ENCODE data around the gene CYRIA. TPM values are rescaled to one million over a fixed set of nuclear protein-coding genes. Genes with fewer than 3 reads are reported as not detected.

CYRIA gene
- total RNA-seq = 1.0 and 1.8 TPM in 2 replicates

DNA sequence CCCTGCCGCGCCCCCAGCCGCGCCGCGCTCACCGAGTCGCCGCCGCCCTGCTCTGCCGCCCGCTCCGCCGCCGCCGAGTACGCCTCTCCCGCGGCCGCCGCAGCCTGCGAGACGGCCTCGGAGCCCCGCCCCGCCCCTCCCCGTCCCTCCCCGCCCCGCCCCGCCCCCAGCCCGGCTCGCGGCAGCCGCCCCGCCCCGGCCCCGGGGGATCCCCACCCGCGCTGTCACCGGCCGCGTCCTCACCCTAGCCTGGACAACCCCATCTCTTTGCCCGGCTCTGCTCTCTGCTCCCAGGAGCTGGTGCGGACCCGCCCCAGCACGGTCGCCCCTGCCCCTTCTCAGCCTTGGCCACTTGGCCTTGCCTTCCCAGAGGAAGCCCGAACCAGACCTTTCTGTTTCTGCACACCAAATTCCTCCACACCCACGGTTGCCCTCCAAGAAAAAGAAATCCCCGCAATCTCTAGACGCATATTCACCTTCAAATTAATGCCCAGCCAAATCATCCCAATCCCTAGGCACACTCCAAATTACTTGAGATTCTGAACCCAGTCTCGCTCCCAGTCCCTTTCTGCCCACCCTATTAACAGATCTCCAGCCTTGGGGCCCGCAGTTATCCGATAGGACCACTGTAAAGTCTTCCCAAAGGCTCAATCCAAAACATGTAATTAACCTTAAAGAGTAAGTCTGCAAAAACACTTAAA, at the start of gene CYRIA:
CYRIA (minus strand) TSS at position 87 of the 701 bp plus-strand sequence. CDS start 77,715 bp downstream, outside the sequence.
- intact Hi-C loops (cut with micrococcal nuclease) = loop anchor here (1.0 to 5.0 kb wide), 3 partner anchors 43 to 91 kb away; no protein-coding TSS in a partner anchor

DNA sequence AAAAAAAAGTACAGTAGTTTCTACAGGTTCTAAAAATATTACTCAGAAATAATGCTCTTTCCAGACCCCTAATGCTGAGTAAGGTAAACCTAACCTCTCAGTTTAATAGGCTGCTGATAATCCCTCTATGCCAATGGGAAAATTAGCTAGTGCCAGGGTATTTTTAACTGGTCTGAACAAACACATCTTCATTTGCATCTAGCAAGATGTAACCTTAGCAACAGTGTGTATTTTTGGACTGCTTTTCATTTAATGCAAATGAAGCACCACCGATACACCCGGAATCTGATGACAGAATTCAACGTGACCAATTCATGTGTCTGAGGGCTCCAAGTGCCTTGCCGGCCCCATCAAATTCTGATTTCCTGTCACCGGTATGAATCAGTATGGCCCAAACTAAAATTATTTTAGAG, 47.4 kb upstream of the CYRIA start:
- intact Hi-C loops (cut with micrococcal nuclease) = no loop called here

DNA sequence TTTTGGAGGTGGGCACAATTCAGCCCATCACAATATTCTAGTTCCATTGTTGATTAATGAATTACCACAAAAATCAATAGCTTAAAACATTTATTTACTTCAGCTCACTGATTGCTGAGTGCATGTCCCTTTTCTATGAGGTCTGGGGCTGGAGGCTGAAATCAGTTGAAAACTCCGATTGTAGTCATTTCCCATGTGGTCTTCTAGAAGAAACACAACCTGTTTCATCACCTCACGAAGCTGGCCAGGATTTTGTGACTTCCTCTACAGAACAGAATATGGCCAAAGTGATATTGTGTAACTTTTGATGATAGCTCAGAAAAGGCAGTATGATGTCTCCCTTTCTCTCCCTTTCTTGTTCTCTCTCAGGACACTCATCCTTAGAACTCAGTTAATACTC, 44.1 kb upstream of the CYRIA start:
- intact Hi-C loops (cut with micrococcal nuclease) = no loop called here

DNA sequence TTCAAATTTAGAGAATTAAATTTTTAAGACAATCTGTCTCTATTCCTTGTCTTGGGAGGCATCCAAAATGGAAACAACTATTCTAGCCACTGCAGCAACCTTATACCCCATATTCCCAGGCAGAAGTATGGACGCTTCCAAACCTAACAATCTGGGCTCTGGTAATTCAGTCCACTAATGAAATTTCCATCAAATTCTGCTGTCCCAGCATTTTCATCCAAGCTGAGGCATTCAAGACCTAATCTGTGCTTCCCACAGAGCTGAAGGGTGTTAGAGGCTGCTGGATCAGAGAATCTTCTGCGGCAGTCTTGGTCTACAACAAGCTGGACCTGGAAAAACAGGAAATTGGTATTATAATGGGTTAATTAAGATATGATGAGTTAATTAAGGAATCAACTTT, 42.5 kb upstream of the CYRIA start:
- intact Hi-C loops (cut with micrococcal nuclease) = no loop called here

DNA sequence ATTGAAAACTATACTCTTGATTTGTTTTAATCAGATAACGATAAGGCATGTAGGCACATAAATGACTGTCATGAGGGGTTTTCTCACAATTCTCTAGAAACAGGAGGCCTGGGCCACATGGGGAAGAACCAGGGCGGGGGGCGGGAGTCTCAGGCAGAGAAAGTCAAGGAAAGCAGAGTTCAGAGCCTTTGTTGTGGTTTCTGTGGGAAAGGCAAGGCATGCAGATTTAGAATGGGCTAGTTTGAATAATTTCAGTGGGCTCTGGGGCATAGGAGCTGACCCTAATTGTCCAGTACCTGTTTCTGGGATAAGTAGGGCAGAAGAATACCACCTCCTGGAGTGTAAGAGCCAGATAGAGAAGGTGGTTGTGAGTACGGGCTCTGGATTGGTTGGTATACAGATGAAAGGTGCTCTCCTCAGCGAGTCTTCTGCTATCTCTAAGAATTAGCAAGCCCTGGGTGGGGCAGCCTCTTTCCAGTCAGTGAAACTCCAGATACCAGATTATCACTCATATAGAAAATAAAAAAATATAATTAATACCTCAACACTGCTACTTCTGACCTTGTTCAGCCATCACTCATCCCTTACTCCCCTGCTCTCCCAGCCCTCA, 41.5 kb upstream of the CYRIA start:
- intact Hi-C loops (cut with micrococcal nuclease) = no loop called here

GRCh38 chr2:16700551-16701259, 35.1 kb upstream of the CYRIA start:
- intact Hi-C loops (cut with micrococcal nuclease) = no loop called here

- intact Hi-C loops (cut with micrococcal nuclease) = no loop called here
Measured at GRCh38 chr2:16693854-16694253, 28.2 kb upstream of the CYRIA start.

DNA sequence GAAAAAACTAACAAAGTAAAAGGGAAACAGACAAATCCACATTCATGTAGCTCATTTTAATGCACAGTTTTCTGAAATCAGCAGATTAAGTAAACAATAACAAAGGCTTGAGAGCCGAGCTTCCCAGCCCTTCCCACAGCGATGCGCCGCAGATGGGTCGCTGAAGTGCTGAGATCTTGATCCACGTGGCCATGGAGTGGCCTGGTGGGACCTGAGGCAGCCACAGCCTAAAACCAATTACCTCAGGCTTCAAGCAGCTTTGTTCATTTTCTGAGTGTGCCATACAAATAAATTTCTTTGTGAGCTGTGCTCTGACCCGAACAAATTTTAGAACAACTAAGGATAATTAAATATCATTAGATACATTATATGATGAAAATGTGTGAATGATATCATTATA, 25.6 kb upstream of the CYRIA start:
- intact Hi-C loops (cut with micrococcal nuclease) = no loop called here

DNA sequence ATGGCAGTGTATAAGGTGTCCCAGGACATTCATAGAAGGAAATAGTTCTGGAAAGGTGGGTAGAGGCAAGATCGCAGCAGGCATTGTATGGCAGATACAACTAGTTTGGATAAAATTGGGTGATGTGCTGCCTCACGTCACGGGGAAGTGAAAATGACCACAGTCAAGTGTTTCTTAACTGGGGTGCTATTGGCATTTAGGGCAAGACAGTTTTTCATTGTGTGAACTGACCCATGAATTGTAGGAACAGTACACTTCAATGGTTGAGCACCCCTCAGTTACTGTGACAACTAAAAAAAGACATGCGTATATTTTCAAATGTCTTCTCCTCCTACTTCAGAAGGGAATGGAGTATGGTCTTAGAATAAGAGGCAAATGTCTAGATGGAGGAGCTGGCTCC, 22.3 kb upstream of the CYRIA start:
- intact Hi-C loops (cut with micrococcal nuclease) = no loop called here

DNA sequence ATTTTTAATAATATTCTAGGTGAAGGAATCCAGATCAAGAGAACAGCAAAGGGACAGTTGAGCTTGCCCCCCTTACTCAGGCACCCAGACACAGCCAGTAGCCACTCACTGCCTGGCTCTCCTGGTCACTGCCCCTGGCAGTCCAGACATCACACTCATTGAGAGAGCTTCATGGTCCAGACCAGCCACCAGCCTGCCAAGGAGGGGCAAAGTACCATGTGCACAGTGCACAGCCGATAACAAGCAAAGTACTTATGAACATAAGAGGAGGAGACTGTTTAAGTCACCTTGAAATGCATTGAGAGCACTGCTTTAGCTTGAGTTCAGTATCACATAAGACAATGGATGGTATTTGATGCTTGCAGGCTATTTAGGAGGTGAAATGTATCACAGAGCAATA, 21.6 kb upstream of the CYRIA start:
- intact Hi-C loops (cut with micrococcal nuclease) = no loop called here

DNA sequence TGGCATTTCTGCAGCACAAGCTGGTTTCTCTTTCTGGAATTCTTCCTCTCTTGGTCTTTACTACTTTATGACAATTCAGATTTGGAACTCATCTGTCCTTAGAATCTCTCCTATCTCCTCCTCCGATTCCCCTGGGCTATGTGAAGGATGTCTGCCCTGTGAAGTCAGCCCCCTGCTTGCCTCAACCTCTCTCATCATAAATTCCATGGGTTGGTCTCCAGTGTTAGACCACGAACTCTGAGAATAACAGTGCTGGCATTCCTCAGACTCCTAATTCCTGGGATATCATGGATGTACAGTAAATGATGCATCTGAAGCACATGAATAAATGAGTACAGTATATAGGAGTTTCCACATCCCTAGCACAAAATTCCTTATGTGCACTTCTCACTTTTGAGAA, 21.0 kb upstream of the CYRIA start:
- intact Hi-C loops (cut with micrococcal nuclease) = no loop called here

- intact Hi-C loops (cut with micrococcal nuclease) = no loop called here
Measured at GRCh38 chr2:16685340-16685715, 19.7 kb upstream of the CYRIA start.

- intact Hi-C loops (cut with micrococcal nuclease) = no loop called here
Measured at GRCh38 chr2:16684676-16685339, 19.2 kb upstream of the CYRIA start.

DNA sequence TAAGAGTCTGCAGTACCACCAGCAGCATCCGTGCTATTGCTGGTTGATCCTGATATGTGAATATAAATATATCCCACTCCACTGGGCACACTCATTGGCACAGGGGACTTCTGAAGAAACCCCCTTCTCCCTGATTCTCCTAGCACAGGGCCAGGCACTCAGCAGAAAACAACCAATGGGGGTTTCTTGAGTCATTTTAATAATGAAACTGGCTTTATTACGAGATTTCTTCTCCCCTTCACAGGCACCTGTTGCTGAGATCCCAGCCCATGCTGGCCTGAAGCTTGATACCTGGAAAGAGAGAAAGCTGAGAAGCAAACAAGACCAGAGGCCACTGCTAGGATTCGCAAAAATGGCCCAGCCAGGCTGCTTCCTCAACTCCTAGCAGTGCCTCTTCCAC, 17.9 kb upstream of the CYRIA start:
- intact Hi-C loops (cut with micrococcal nuclease) = no loop called here

- intact Hi-C loops (cut with micrococcal nuclease) = no loop called here
Measured at GRCh38 chr2:16682431-16683118, 16.9 kb upstream of the CYRIA start.

- intact Hi-C loops (cut with micrococcal nuclease) = no loop called here
Measured at GRCh38 chr2:16680781-16681180, 15.1 kb upstream of the CYRIA start.

DNA sequence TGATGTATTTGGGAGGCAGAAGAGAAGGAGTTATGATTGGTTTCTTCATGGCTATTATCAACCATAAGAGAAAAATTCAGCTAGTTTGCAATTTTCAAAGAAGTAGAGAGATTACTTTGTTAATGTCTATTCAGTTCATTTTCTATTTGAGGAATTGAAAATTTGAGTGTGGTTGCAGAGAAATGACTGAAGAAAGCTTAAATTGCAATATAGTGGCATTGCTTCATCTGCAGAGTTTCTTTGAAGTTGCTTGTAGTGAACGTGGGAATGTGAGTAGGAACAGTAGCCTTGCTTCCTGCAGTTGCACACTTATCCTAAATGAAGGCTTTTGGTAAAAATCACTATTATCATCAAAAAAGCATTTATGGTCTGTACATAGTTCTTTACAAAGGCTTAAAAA, 14.7 kb upstream of the CYRIA start:
- intact Hi-C loops (cut with micrococcal nuclease) = no loop called here

DNA sequence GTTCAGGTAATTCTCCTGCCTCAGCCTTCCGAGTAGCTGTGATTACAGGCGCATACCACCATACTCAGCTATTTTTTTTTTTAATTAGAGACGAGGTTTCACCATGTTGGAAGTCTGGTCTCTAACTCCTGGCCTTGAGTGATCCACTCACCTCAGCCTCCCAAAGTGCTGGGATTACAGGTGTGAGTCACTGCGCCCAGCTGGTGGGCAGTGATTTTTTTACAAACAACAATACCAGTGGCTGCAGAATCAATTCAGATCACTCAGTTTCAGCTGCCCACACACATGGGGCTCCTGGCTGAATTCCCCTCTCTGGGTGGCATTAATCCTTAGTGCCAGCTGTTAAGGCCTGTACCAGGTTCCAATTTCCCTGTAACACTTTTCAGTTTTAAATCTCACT, 13.3 kb upstream of the CYRIA start:
- intact Hi-C loops (cut with micrococcal nuclease) = no loop called here

- intact Hi-C loops (cut with micrococcal nuclease) = no loop called here
Measured at GRCh38 chr2:16677875-16678274, 12.2 kb upstream of the CYRIA start.

DNA sequence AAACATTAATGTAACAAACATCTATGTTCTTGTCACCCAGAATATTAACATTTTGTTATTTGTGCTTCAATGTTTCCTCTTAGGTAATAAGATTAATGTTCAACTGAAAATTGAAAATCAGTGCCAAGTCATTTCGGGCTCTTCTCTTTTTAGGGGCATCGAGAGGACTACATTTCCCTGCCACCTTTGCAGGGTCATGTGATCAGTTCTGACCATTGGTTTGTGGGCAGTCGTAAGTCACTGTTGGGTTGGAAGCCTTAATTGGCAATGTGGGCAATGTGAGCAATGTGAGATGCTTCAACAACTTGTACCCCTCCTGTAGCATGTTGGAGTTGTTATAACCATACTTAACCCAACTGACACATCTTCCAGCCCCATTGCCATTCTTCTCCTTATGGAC, 10.1 kb upstream of the CYRIA start:
- intact Hi-C loops (cut with micrococcal nuclease) = no loop called here

DNA sequence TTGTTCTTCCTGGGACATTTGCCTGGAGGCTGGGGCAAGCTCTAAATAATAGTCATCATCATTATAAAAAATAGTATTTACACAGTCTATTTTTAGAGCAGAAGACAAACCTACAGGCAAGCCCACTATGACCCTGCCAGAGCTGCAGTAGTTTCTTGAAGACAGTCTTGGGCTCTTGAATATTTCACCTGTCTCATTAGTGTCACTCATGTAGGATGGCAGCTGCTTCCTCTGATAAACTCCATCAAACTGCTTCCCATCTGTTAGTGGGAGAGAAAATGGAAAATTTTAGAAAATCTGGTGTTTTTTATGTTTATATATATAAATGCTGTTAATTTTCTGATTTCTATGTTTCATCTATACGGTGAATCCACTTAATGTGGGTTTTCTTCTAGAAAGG, 8.5 kb upstream of the CYRIA start:
- intact Hi-C loops (cut with micrococcal nuclease) = no loop called here

GRCh38 chr2:16671760-16672159, 6.1 kb upstream of the CYRIA start:
- intact Hi-C loops (cut with micrococcal nuclease) = no loop called here

Data from T-helper 1 cell treated with Interleukin-12 subunit alpha and Interleukin-12 subunit beta and Interleukin-4 antibody, amounts not matched to agents 30 ng/mL and 1 ng/mL, for 36 hours (primary cell).